ENCODE data around the gene PRPF31.

- TF ChIP-seq CTCF (conservative IDR thresholded peaks at IDR 0.05; ENCODE audit: low read length) (no peak), EZH2phosphoT487 (IDR thresholded peaks at IDR 0.05; ENCODE audit: borderline replicate concordance, low read depth, low read length) (no peak)
These were observed 40.9 kb downstream of the PRPF31 start for GRCh38 chr19:54156490-54156889.
